ENCODE data around the gene PAPSS2.
A peak's percentile ranks its signal among the peaks of the same experiment; 100 is the strongest.

PAPSS2 gene

GRCh38 chr10:87615856-87616255 is 43.8 kb upstream of the PAPSS2 start:
- no peak overlapping the region for H3K9ac ChIP-seq (ENCODE audit: low read length)
- H3K4me3 ChIP-seq (ENCODE audit: low read depth, low read length), result no peak overlapping the region
- no peak overlapping the region for H2AFZ ChIP-seq (ENCODE audit: insufficient read depth, low read length, poor library complexity)
- no peak overlapping the region for H2BK5ac ChIP-seq (ENCODE audit: low read depth, low read length, poor library complexity)
- H4K8ac ChIP-seq (ENCODE audit: low read depth, low read length), result no peak overlapping the region
- DNase-seq, result no peak
- no peak overlapping the region for H2AK5ac ChIP-seq (ENCODE audit: low read length)
- no peak overlapping the region for H3K18ac ChIP-seq (ENCODE audit: low read length)
- no peaks in the 10 kb centered on the region for H3K4me1 ChIP-seq (ENCODE audit: control insufficient read depth in 1 of 2, insufficient read depth in 2 of 2, low read length in 2 of 2)
- no peak overlapping the region for H2BK120ac ChIP-seq (ENCODE audit: insufficient read depth, low read length, poor library complexity)
- no peak overlapping the region for H4K91ac ChIP-seq (ENCODE audit: low read depth, low read length)
- peaks cover 6% of the 10 kb centered on the region for H3K9me3 ChIP-seq (ENCODE audit: insufficient read depth, low read depth, low read length)
- no peak overlapping the region for H3K14ac ChIP-seq (ENCODE audit: low read length)
- no peaks in the 10 kb centered on the region for H3K36me3 ChIP-seq (ENCODE audit: control insufficient read depth in 1 of 2, insufficient read depth in 2 of 2, low read length in 2 of 2)
- H3K79me1 ChIP-seq (ENCODE audit: low read length), result no peaks in the 10 kb centered on the region
- H3K27ac ChIP-seq (ENCODE audit: low read depth, low read length), result no peak overlapping the region
- no peak overlapping the region for H3K4ac ChIP-seq (ENCODE audit: low read depth, low read length)
- H2BK12ac ChIP-seq (ENCODE audit: low read length), result no peak overlapping the region
- H3K27me3 ChIP-seq (ENCODE audit: insufficient read depth, low read length), result no peaks in the 10 kb centered on the region
- no peak overlapping the region for H3K23ac ChIP-seq (ENCODE audit: low read length)
- no peak overlapping the region for H3K4me2 ChIP-seq (ENCODE audit: low read length)
- H3K79me2 ChIP-seq (ENCODE audit: control insufficient read depth, insufficient read depth, low read length, poor library complexity), result no peaks in the 10 kb centered on the region
- H4K12ac ChIP-seq (ENCODE audit: low read depth, low read length), result no peak overlapping the region
- WGBS (ENCODE audit: extremely low coverage, insufficient coverage, insufficient read length), result no CpG with 5 or more reads among the region's 3 CpGs

DNA sequence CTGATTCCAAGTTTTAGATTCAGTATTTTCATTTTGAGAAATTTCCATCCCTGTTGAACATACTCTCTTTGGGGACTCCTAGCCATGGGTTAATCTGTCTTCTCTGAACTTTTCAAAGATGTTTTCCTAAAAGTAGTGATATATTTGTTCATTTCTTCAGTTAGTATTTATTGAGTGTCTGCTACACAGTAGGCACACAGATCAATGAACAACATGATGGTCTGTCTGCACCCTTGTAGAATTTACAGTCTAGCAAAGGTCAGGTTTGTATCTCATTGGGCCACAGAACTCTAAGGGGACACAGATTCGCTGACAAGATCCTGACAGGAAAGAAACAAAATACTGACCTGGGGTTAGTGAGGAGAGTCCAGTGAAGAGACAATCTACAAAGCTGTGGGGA is 42.2 kb upstream of the PAPSS2 start:
- H3K18ac ChIP-seq (ENCODE audit: low read length), result no peak overlapping the region

GRCh38 chr10:87618566-87619423 is 40.9 kb upstream of the PAPSS2 start:
- no peak overlapping the region for H2BK5ac ChIP-seq (ENCODE audit: low read depth, low read length, poor library complexity)
- H3K9ac ChIP-seq (ENCODE audit: low read length), result no peak overlapping the region
- H3K18ac ChIP-seq (ENCODE audit: low read length), result no peak overlapping the region
- H2AFZ ChIP-seq (ENCODE audit: insufficient read depth, low read length, poor library complexity), result no peak overlapping the region
- no peak overlapping the region for H3K4me2 ChIP-seq (ENCODE audit: low read length)
- H3K27me3 ChIP-seq (ENCODE audit: insufficient read depth, low read length), result no peaks in the 10 kb centered on the region
- no peak for DNase-seq
- no peak overlapping the region for H3K27ac ChIP-seq (ENCODE audit: low read depth, low read length)
- no peak overlapping the region for H3K23ac ChIP-seq (ENCODE audit: low read length)
- H3K36me3 ChIP-seq (ENCODE audit: control insufficient read depth in 1 of 2, insufficient read depth in 2 of 2, low read length in 2 of 2), result no peaks in the 10 kb centered on the region
- no CpG with 5 or more reads among the region's 11 CpGs for WGBS (ENCODE audit: extremely low coverage, insufficient coverage, insufficient read length)
- no peak overlapping the region for H2AK5ac ChIP-seq (ENCODE audit: low read length)
- no peak overlapping the region for H2BK120ac ChIP-seq (ENCODE audit: insufficient read depth, low read length, poor library complexity)
- no peaks in the 10 kb centered on the region for H3K79me1 ChIP-seq (ENCODE audit: low read length)
- H3K14ac ChIP-seq (ENCODE audit: low read length), result no peak overlapping the region
- H4K91ac ChIP-seq (ENCODE audit: low read depth, low read length), result no peak overlapping the region
- no peaks in the 10 kb centered on the region for H3K9me3 ChIP-seq (ENCODE audit: insufficient read depth, low read depth, low read length)
- H3K79me2 ChIP-seq (ENCODE audit: control insufficient read depth, insufficient read depth, low read length, poor library complexity), result no peaks in the 10 kb centered on the region
- H4K12ac ChIP-seq (ENCODE audit: low read depth, low read length), result no peak overlapping the region
- no peak overlapping the region for H3K4ac ChIP-seq (ENCODE audit: low read depth, low read length)
- H4K8ac ChIP-seq (ENCODE audit: low read depth, low read length), result no peak overlapping the region
- H3K4me1 ChIP-seq (ENCODE audit: control insufficient read depth in 1 of 2, insufficient read depth in 2 of 2, low read length in 2 of 2), result no peaks in the 10 kb centered on the region
- no peak overlapping the region for H2BK12ac ChIP-seq (ENCODE audit: low read length)
- no peak overlapping the region for H3K4me3 ChIP-seq (ENCODE audit: low read depth, low read length)

More for the DNA sequence above, 42.2 kb upstream of the PAPSS2 start:
- Histone ChIP-seq H2AK5ac (ENCODE audit: low read length) (no peak overlapping the region), H3K4me2 (ENCODE audit: low read length) (no peak overlapping the region), H2AFZ (ENCODE audit: insufficient read depth, low read length, poor library complexity) (no peak overlapping the region), H3K27ac (ENCODE audit: low read depth, low read length) (no peak overlapping the region), H2BK12ac (ENCODE audit: low read length) (no peak overlapping the region), H4K91ac (ENCODE audit: low read depth, low read length) (no peak overlapping the region), H3K9ac (ENCODE audit: low read length) (no peak overlapping the region), H3K4ac (ENCODE audit: low read depth, low read length) (no peak overlapping the region), H3K79me1 (ENCODE audit: low read length) (no peaks in the 10 kb centered on the region), H3K14ac (ENCODE audit: low read length) (no peak overlapping the region), H4K8ac (ENCODE audit: low read depth, low read length) (no peak overlapping the region), H3K9me3 (ENCODE audit: insufficient read depth, low read depth, low read length) (no peaks in the 10 kb centered on the region), H3K36me3 (ENCODE audit: control insufficient read depth in 1 of 2, insufficient read depth in 2 of 2, low read length in 2 of 2) (no peaks in the 10 kb centered on the region), H3K79me2 (ENCODE audit: control insufficient read depth, insufficient read depth, low read length, poor library complexity) (no peaks in the 10 kb centered on the region), H3K4me1 (ENCODE audit: control insufficient read depth in 1 of 2, insufficient read depth in 2 of 2, low read length in 2 of 2) (no peaks in the 10 kb centered on the region), H3K27me3 (ENCODE audit: insufficient read depth, low read length) (no peaks in the 10 kb centered on the region), H4K12ac (ENCODE audit: low read depth, low read length) (no peak overlapping the region), H2BK5ac (ENCODE audit: low read depth, low read length, poor library complexity) (no peak overlapping the region), H2BK120ac (ENCODE audit: insufficient read depth, low read length, poor library complexity) (no peak overlapping the region), H3K4me3 (ENCODE audit: low read depth, low read length) (no peak overlapping the region), H3K23ac (ENCODE audit: low read length) (no peak overlapping the region)
- no peak for DNase-seq
- WGBS (ENCODE audit: extremely low coverage, insufficient coverage, insufficient read length), result no CpG with 5 or more reads among the region's 1 CpG

DNA sequence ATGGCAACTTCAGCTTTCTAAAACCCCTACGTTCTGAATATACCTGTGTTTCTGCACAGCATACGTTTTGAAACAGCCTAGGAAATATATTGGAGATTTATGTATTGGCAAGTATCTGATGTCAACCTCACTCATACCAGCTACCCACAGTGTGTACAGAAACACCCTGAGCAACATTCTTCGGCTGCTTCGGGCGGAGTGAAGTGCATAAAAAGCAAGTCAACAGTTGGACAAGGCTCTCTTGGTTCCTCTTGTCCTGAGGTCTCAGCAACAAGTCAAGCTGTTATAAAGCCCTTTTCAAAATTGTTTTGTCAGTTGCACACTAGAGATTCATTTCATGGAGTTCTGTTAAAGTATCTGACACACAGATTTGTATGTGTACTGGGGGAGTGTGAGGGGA is 40.0 kb upstream of the PAPSS2 start:
- Histone ChIP-seq H3K27ac (ENCODE audit: low read depth, low read length) (no peak overlapping the region), H3K14ac (ENCODE audit: low read length) (no peak overlapping the region), H2AK5ac (ENCODE audit: low read length) (no peak overlapping the region), H3K4me1 (ENCODE audit: control insufficient read depth in 1 of 2, insufficient read depth in 2 of 2, low read length in 2 of 2) (no peaks in the 10 kb centered on the region), H3K27me3 (ENCODE audit: insufficient read depth, low read length) (no peaks in the 10 kb centered on the region), H2BK5ac (ENCODE audit: low read depth, low read length, poor library complexity) (no peak overlapping the region), H3K36me3 (ENCODE audit: control insufficient read depth in 1 of 2, insufficient read depth in 2 of 2, low read length in 2 of 2) (no peaks in the 10 kb centered on the region), H2AFZ (ENCODE audit: insufficient read depth, low read length, poor library complexity) (no peak overlapping the region), H3K79me1 (ENCODE audit: low read length) (no peaks in the 10 kb centered on the region), H3K4me2 (ENCODE audit: low read length) (no peak overlapping the region), H3K9me3 (ENCODE audit: insufficient read depth, low read depth, low read length) (no peaks in the 10 kb centered on the region), H3K4ac (ENCODE audit: low read depth, low read length) (no peak overlapping the region), H2BK12ac (ENCODE audit: low read length) (no peak overlapping the region), H4K12ac (ENCODE audit: low read depth, low read length) (no peak overlapping the region), H3K79me2 (ENCODE audit: control insufficient read depth, insufficient read depth, low read length, poor library complexity) (no peaks in the 10 kb centered on the region), H3K4me3 (ENCODE audit: low read depth, low read length) (no peak overlapping the region), H4K91ac (ENCODE audit: low read depth, low read length) (no peak overlapping the region), H4K8ac (ENCODE audit: low read depth, low read length) (no peak overlapping the region), H3K18ac (ENCODE audit: low read length) (no peak overlapping the region), H3K23ac (ENCODE audit: low read length) (no peak overlapping the region), H3K9ac (ENCODE audit: low read length) (no peak overlapping the region), H2BK120ac (ENCODE audit: insufficient read depth, low read length, poor library complexity) (no peak overlapping the region)
- WGBS (ENCODE audit: extremely low coverage, insufficient coverage, insufficient read length), result no CpG with 5 or more reads among the region's 5 CpGs
- peak in 1 of 2 donors; percentile 61 for DNase-seq

Measured in trophoblast cell (in vitro differentiated cells and primary cell).